ENCODE results near the gene PEAK1.
"Not testable (repeated sequence)": the region's sequence is repeated elsewhere in the genome, so short reads cannot be mapped to it uniquely, and the experiment has no call there.

Gene PEAK1

GRCh38 chr15:77406173-77406759, 13.6 kb downstream of the PEAK1 start:
- DNase-seq (ENCODE audit: low read depth in 1 of 2, low spot score in 1 of 2): not testable (repeated sequence)

- no peak for DNase-seq (ENCODE audit: low read depth in 1 of 2, low spot score in 1 of 2)
Measured at GRCh38 chr15:77402740-77403379, 17.0 kb downstream of the PEAK1 start.

GRCh38 chr15:77400258-77400657, 19.6 kb downstream of the PEAK1 start:
- no peak for DNase-seq (ENCODE audit: low read depth in 1 of 2, low spot score in 1 of 2)

- no peak for DNase-seq (ENCODE audit: low read depth in 1 of 2, low spot score in 1 of 2)
Measured at GRCh38 chr15:77398927-77399326, 21.0 kb downstream of the PEAK1 start.

- no peak for DNase-seq (ENCODE audit: low read depth in 1 of 2, low spot score in 1 of 2)
Measured at GRCh38 chr15:77396692-77397091, 23.2 kb downstream of the PEAK1 start.

GRCh38 chr15:77395013-77395774, 24.7 kb downstream of the PEAK1 start:
- no peak for DNase-seq (ENCODE audit: low read depth in 1 of 2, low spot score in 1 of 2)

- no peak for DNase-seq (ENCODE audit: low read depth in 1 of 2, low spot score in 1 of 2)
Measured at GRCh38 chr15:77393471-77393840, 26.4 kb downstream of the PEAK1 start.

- no peak for DNase-seq (ENCODE audit: low read depth in 1 of 2, low spot score in 1 of 2)
Measured at GRCh38 chr15:77392762-77393470, 27.0 kb downstream of the PEAK1 start.

GRCh38 chr15:77391372-77391951, 28.4 kb downstream of the PEAK1 start:
- no peak for DNase-seq (ENCODE audit: low read depth in 1 of 2, low spot score in 1 of 2)

GRCh38 chr15:77387365-77388105, 32.4 kb downstream of the PEAK1 start:
- DNase-seq (ENCODE audit: low read depth in 1 of 2, low spot score in 1 of 2): no peak

- DNase-seq (ENCODE audit: low read depth in 1 of 2, low spot score in 1 of 2): no peak
Measured at GRCh38 chr15:77386626-77387025, 33.3 kb downstream of the PEAK1 start.

GRCh38 chr15:77384589-77385359, 35.1 kb downstream of the PEAK1 start:
- no peak for DNase-seq (ENCODE audit: low read depth in 1 of 2, low spot score in 1 of 2)

- no peak for DNase-seq (ENCODE audit: low read depth in 1 of 2, low spot score in 1 of 2)
Measured at GRCh38 chr15:77384086-77384485, 35.8 kb downstream of the PEAK1 start.

- no peak for DNase-seq (ENCODE audit: low read depth in 1 of 2, low spot score in 1 of 2)
Measured at GRCh38 chr15:77380033-77380432, 39.9 kb downstream of the PEAK1 start.

GRCh38 chr15:77376770-77377169, 43.1 kb downstream of the PEAK1 start:
- DNase-seq (ENCODE audit: low read depth in 1 of 2, low spot score in 1 of 2): no peak

- no peak for DNase-seq (ENCODE audit: low read depth in 1 of 2, low spot score in 1 of 2)
Measured at GRCh38 chr15:77375133-77375532, 44.8 kb downstream of the PEAK1 start.

GRCh38 chr15:77373441-77373840, 46.5 kb downstream of the PEAK1 start:
- DNase-seq (ENCODE audit: low read depth in 1 of 2, low spot score in 1 of 2): no peak

GRCh38 chr15:77371850-77372563, 47.9 kb downstream of the PEAK1 start:
- DNase-seq (ENCODE audit: low read depth in 1 of 2, low spot score in 1 of 2): no peak

- no peak for DNase-seq (ENCODE audit: low read depth in 1 of 2, low spot score in 1 of 2)
Measured at GRCh38 chr15:77370580-77370979, 49.3 kb downstream of the PEAK1 start.

All from activated T-helper 1 cell treated with anti-CD3 and anti-CD28 coated beads, Interleukin-2, amount 50 U/mL, for 16 hours (primary cell).